ENCODE data around the gene BTN2A1.
A peak's percentile ranks its signal among the peaks of the same experiment; 100 is the strongest.
"Not testable (repeated sequence)": the region's sequence is repeated elsewhere in the genome, so short reads cannot be mapped to it uniquely, and the experiment has no call there.

The BTN2A1 gene

GRCh38 chr6:26422329-26422728, 35.4 kb upstream of the BTN2A1 start:
- no peak overlapping the region for H3K4me3 Mint-ChIP-seq
- peak overlapping the region; percentile 75 for H3K27ac Mint-ChIP-seq
- no peak for DNase-seq (ENCODE audit: low spot score)
- H3K9me3 Mint-ChIP-seq: peaks cover 19% of the 10 kb centered on the region
- no peaks in the 10 kb centered on the region for H3K27me3 Mint-ChIP-seq (ENCODE audit: low read depth)
- peaks cover 14% of the 10 kb centered on the region for H3K4me1 Mint-ChIP-seq (ENCODE audit: low read depth)
- peaks cover 28% of the 10 kb centered on the region for H3K36me3 Mint-ChIP-seq (ENCODE audit: low read depth)

GRCh38 chr6:26426691-26427450, 30.9 kb upstream of the BTN2A1 start:
- Mint-ChIP-seq H3K27me3 (ENCODE audit: low read depth) (no peaks in the 10 kb centered on the region), H3K4me3 (no peak overlapping the region), H3K4me1 (ENCODE audit: low read depth) (peaks cover 18% of the 10 kb centered on the region), H3K36me3 (ENCODE audit: low read depth) (peaks cover 21% of the 10 kb centered on the region), H3K9me3 (no peaks in the 10 kb centered on the region), H3K27ac (no peak overlapping the region)
- DNase-seq (ENCODE audit: low spot score): no peak

- no peak overlapping the region for H3K4me3 Mint-ChIP-seq
- no peaks in the 10 kb centered on the region for H3K9me3 Mint-ChIP-seq
- no peaks in the 10 kb centered on the region for H3K27me3 Mint-ChIP-seq (ENCODE audit: low read depth)
Measured at GRCh38 chr6:26427451-26427809, 30.3 kb upstream of the BTN2A1 start.

GRCh38 chr6:26428206-26428605, 29.5 kb upstream of the BTN2A1 start:
- no peak for DNase-seq (ENCODE audit: low spot score)
- peaks cover 16% of the 10 kb centered on the region for H3K4me1 Mint-ChIP-seq (ENCODE audit: low read depth)
- H3K4me3 Mint-ChIP-seq: no peak overlapping the region
- peaks cover 21% of the 10 kb centered on the region for H3K36me3 Mint-ChIP-seq (ENCODE audit: low read depth)
- H3K27ac Mint-ChIP-seq: no peak overlapping the region
- H3K27me3 Mint-ChIP-seq (ENCODE audit: low read depth): no peaks in the 10 kb centered on the region
- H3K9me3 Mint-ChIP-seq: no peaks in the 10 kb centered on the region

More at GRCh38 chr6:26427451-26427809, 30.3 kb upstream of the BTN2A1 start:
- Mint-ChIP-seq H3K36me3 (ENCODE audit: low read depth) (peaks cover 21% of the 10 kb centered on the region), H3K4me1 (ENCODE audit: low read depth) (peaks cover 16% of the 10 kb centered on the region), H3K27ac (no peak overlapping the region)
- no peak for DNase-seq (ENCODE audit: low spot score)

GRCh38 chr6:26430787-26431186, 27.0 kb upstream of the BTN2A1 start:
- no peak for DNase-seq (ENCODE audit: low spot score)
- Mint-ChIP-seq H3K27me3 (ENCODE audit: low read depth) (no peaks in the 10 kb centered on the region), H3K4me1 (ENCODE audit: low read depth) (peaks cover 12% of the 10 kb centered on the region), H3K4me3 (no peak overlapping the region), H3K36me3 (ENCODE audit: low read depth) (peaks cover 24% of the 10 kb centered on the region), H3K9me3 (peaks cover 10% of the 10 kb centered on the region), H3K27ac (no peak overlapping the region)

- Mint-ChIP-seq H3K4me1 (ENCODE audit: low read depth) (peaks cover 12% of the 10 kb centered on the region), H3K36me3 (ENCODE audit: low read depth) (peaks cover 19% of the 10 kb centered on the region), H3K27ac (no peak overlapping the region), H3K9me3 (peaks cover 10% of the 10 kb centered on the region), H3K27me3 (ENCODE audit: low read depth) (no peaks in the 10 kb centered on the region), H3K4me3 (no peak overlapping the region)
- DNase-seq (ENCODE audit: low spot score): no peak
Measured at GRCh38 chr6:26431258-26432172, 26.2 kb upstream of the BTN2A1 start.

- Mint-ChIP-seq H3K27ac (no peak overlapping the region), H3K27me3 (ENCODE audit: low read depth) (no peaks in the 10 kb centered on the region)
- no peak for DNase-seq (ENCODE audit: low spot score)
Measured at GRCh38 chr6:26432627-26433201, 25.0 kb upstream of the BTN2A1 start.

GRCh38 chr6:26433680-26434079, 24.1 kb upstream of the BTN2A1 start:
- peaks cover 10% of the 10 kb centered on the region for H3K9me3 Mint-ChIP-seq
- H3K27ac Mint-ChIP-seq; H3K4me3 Mint-ChIP-seq; H3K4me1 Mint-ChIP-seq (ENCODE audit: low read depth); H3K36me3 Mint-ChIP-seq (ENCODE audit: low read depth); DNase-seq (ENCODE audit: low spot score); H3K27me3 Mint-ChIP-seq (ENCODE audit: low read depth): not testable (repeated sequence)

More at GRCh38 chr6:26432627-26433201, 25.0 kb upstream of the BTN2A1 start:
- H3K4me3 Mint-ChIP-seq: no peak overlapping the region
- peaks cover 11% of the 10 kb centered on the region for H3K36me3 Mint-ChIP-seq (ENCODE audit: low read depth)
- H3K9me3 Mint-ChIP-seq: peaks cover 10% of the 10 kb centered on the region
- H3K4me1 Mint-ChIP-seq (ENCODE audit: low read depth): peaks cover 4% of the 10 kb centered on the region

- Mint-ChIP-seq H3K36me3 (ENCODE audit: low read depth) (peaks cover 12% of the 10 kb centered on the region), H3K4me1 (ENCODE audit: low read depth) (peaks cover 13% of the 10 kb centered on the region), H3K4me3 (no peak overlapping the region), H3K27me3 (ENCODE audit: low read depth) (no peaks in the 10 kb centered on the region), H3K9me3 (peaks cover 10% of the 10 kb centered on the region), H3K27ac (no peak overlapping the region)
- no peak for DNase-seq (ENCODE audit: low spot score)
Measured at GRCh38 chr6:26436018-26436417, 21.7 kb upstream of the BTN2A1 start.

- no peak overlapping the region for H3K4me3 Mint-ChIP-seq
- H3K36me3 Mint-ChIP-seq (ENCODE audit: low read depth): peaks cover 16% of the 10 kb centered on the region
- H3K27me3 Mint-ChIP-seq (ENCODE audit: low read depth): no peaks in the 10 kb centered on the region
- peaks cover 22% of the 10 kb centered on the region for H3K4me1 Mint-ChIP-seq (ENCODE audit: low read depth)
- H3K9me3 Mint-ChIP-seq: peaks cover 10% of the 10 kb centered on the region
- DNase-seq (ENCODE audit: low spot score): no peak
- H3K27ac Mint-ChIP-seq: no peak overlapping the region
Measured at GRCh38 chr6:26437550-26437949, 20.2 kb upstream of the BTN2A1 start.

- Mint-ChIP-seq H3K36me3 (ENCODE audit: low read depth) (peaks cover 19% of the 10 kb centered on the region), H3K9me3 (peaks cover 10% of the 10 kb centered on the region), H3K4me3 (no peak overlapping the region), H3K4me1 (ENCODE audit: low read depth) (peaks cover 23% of the 10 kb centered on the region), H3K27ac (no peak overlapping the region), H3K27me3 (ENCODE audit: low read depth) (no peaks in the 10 kb centered on the region)
- DNase-seq (ENCODE audit: low spot score): no peak
Measured at GRCh38 chr6:26438000-26438399, 19.8 kb upstream of the BTN2A1 start.

GRCh38 chr6:26439151-26440125, 18.3 kb upstream of the BTN2A1 start:
- Mint-ChIP-seq H3K4me1 (ENCODE audit: low read depth) (peaks cover 26% of the 10 kb centered on the region), H3K27me3 (ENCODE audit: low read depth) (no peaks in the 10 kb centered on the region), H3K36me3 (ENCODE audit: low read depth) (peaks cover 24% of the 10 kb centered on the region), H3K27ac (peak overlapping the region; percentile 95), H3K4me3 (peak overlapping the region; percentile 89), H3K9me3 (peaks cover 3% of the 10 kb centered on the region)
- no peak for DNase-seq (ENCODE audit: low spot score)

GRCh38 chr6:26440977-26441358, 16.8 kb upstream of the BTN2A1 start:
- DNase-seq (ENCODE audit: low spot score): no peak
- H3K4me3 Mint-ChIP-seq: peak overlapping the region; percentile 89
- H3K4me1 Mint-ChIP-seq (ENCODE audit: low read depth): peaks cover 40% of the 10 kb centered on the region

More at GRCh38 chr6:26440977-26441358, 16.8 kb upstream of the BTN2A1 start:
- no peaks in the 10 kb centered on the region for H3K27me3 Mint-ChIP-seq (ENCODE audit: low read depth)
- H3K36me3 Mint-ChIP-seq (ENCODE audit: low read depth): peaks cover 39% of the 10 kb centered on the region
- H3K9me3 Mint-ChIP-seq: no peaks in the 10 kb centered on the region
- H3K27ac Mint-ChIP-seq: peak overlapping the region; percentile 95
